GM18867 (cell line): Measurements from ENCODE around the gene TXNDC9.
"Not testable (repeated sequence)": the region's sequence is repeated elsewhere in the genome, so short reads cannot be mapped to it uniquely, and the experiment has no call there.

Source experiments
- ATAC-seq: cut with Tn5 transposase; IDR thresholded peaks from one replicate; pipeline ENCODE4 v1.9.1; 2021; ENCODE audit warnings: mild to moderate bottlenecking, moderate library complexity; ENCODE audit not compliant: unreplicated experiment

Gene TXNDC9, protein sequence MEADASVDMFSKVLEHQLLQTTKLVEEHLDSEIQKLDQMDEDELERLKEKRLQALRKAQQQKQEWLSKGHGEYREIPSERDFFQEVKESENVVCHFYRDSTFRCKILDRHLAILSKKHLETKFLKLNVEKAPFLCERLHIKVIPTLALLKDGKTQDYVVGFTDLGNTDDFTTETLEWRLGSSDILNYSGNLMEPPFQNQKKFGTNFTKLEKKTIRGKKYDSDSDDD

GRCh38 chr2:99335911-99336803 is at the start of gene TXNDC9:
Gene TXNDC9 (minus strand): TSS chr2:99336333. CDS start chr2:99333210, 3,123 bp downstream.
- ATAC-seq, result peak; percentile 73

GRCh38 chr2:99382143-99382542 is 46.0 kb upstream of the TXNDC9 start:
- ATAC-seq, result no peak

DNA sequence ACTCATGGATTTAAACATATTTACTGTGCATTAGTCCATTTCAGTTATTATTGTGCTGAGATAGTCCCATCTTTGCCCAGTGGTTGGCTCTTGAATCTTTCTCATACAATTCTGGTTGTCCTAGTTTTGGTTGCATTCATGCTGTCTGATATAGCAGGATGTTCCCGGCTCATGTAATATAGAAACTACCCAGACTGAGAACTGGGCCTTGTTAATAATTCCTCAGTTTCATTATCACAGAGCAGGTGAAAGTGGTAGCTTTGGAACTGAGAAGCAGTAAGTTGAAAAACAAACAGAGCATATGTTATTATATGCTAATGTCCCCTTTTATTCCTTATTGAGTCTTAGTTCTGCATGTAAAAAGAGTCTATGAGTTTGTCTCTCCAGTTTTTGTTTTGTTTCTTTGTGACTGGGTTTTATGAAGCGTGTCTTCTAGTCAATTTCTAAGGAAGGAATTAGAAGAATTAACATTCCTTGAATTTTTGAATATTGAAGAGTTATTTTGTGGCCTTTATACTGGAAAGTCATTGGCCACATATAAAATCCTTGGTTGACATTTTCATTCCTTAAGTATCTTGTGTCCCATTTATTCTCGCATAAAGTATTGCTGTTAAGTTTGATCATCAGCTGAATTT is 44.4 kb upstream of the TXNDC9 start:
- peak; percentile 45 for ATAC-seq

- ATAC-seq, result no peak
These were observed 41.7 kb upstream of the TXNDC9 start for GRCh38 chr2:99377879-99378278.

DNA sequence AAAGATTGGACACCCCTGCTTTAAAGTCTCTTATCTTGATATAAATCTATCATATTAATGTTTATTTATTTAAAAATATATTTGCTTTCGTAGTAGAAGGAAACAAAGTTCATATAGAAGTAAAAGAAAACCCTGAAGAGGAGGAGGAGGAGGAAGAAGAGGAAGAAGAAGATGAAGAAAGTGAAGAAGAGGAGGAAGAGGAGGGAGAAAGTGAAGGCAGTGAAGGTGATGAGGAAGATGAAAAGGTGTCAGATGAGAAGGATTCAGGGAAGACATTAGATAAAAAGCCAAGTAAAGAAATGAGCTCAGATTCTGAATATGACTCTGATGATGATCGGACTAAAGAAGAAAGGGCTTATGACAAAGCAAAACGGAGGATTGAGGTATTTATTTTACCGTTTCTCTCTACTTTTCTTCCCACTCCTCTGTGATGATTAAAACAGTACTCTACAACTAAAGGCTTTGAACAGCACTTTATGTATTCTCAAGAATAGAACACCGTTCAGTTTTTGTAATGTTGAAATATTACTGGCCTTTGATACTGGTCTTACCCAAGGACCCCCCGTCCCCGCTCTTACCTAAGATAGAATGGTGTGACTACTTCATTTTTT is 40.2 kb upstream of the TXNDC9 start:
- ATAC-seq, result no peak

- no peak for ATAC-seq
These were observed 38.6 kb upstream of the TXNDC9 start for GRCh38 chr2:99374747-99375146.

DNA sequence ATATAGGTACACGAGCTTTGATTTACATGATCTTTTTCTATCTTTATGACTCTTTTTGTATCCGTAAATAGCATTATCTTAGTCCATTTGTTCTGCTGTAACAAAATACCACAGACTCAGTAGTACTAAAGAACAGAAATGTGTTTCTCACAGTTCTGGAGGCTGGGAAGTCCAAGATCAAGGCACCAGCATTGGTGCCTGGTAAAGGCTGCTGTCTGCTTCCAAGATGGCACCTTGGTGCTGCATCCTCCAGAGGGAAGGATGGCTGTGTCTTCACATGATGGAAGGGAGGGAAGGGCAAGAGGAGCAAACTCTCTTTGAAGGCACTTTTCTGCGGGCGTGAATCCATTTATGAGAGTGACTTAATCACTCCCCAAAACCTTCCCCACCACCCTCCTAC is 37.0 kb upstream of the TXNDC9 start:
- ATAC-seq, result no peak

DNA sequence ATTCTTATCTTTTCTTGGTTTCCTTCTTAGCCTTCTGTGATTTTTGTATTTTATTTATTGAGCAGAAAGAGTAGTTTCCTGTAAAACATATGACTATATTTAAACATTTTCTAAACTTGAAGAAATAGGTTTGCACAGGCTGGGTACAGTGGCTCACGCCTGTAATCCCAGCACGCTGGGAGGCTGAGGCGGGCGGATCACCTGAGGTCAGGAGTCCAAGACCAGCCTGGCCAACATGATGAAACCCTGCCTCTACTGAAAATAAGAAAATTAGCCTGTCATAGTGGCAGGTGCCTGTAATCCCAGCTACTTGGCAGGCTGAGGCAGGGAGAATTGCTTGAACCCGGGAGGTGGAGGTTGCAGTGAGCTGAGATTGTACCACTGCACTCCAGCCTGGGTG is 32.7 kb upstream of the TXNDC9 start:
- not testable (repeated sequence) for ATAC-seq

- no peak for ATAC-seq
These were observed 29.5 kb upstream of the TXNDC9 start for GRCh38 chr2:99365661-99366060.

DNA sequence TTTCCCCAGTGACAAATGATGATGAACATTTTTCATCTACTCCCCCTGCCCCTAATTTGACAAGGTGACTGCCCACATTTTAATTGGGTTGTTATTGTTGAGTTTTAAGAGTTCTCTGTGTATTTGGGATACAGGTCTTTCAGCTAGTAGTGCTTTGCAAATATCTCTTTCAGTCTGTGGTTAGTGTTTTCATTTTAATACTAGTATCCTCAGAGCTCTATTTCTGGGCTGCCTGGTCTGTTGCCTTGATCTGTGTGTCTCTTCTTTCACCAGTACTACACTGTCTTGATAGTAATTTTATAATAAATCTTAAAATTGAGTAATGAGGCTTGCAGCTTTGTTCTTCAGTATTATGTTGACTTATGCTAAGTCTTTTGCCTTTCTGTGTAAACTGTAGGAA is 20.7 kb upstream of the TXNDC9 start:
- peak; percentile 62 for ATAC-seq

DNA sequence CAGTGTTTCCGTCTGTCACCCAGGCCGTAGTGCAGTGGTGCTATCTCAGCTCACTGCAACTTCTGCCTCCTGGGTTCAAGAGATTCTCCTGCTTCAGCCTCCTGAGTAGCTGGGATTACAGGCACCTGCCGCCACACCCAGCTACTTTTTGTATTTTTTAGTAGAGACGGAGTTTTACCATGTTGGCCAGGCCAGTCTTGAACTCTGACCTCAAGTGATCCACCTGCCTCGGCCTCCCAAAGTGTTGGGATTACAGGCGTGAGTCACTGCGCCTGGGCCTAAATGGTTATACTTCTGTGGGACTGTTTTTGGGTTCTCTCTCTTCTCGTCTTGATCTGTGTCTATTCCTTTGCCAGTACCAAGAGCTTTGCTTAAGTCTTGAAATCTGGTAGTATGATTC is 18.7 kb upstream of the TXNDC9 start:
- not testable (repeated sequence) for ATAC-seq

GRCh38 chr2:99354070-99354469 is 17.9 kb upstream of the TXNDC9 start:
- ATAC-seq, result no peak

- ATAC-seq, result no peak
These were observed 14.1 kb upstream of the TXNDC9 start for GRCh38 chr2:99350194-99350593.

DNA sequence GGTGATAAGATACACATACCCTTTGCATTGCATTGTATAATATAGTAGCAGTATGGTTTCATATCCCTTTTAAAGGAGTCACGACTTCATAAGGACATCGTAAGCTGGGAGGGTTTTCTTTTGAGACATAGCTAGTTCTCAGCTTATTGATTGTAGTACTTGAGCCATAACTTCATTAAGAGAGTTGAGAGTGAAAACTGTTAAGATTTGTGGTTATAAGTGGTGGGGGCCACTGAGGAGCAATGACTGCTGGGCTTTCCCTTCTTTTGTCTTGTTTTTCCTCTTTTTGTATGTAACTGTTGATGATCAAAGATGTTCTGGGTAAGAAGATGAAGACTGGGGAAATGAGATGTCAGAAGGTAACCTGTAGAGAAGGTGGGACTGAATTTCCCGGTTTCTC is 12.0 kb upstream of the TXNDC9 start:
- ATAC-seq, result peak; percentile 51

GRCh38 chr2:99346218-99346617 is 10.1 kb upstream of the TXNDC9 start:
- ATAC-seq, result no peak

- ATAC-seq, result not testable (repeated sequence)
These were observed 9.3 kb upstream of the TXNDC9 start for GRCh38 chr2:99345446-99345845.

- ATAC-seq, result no peak
These were observed 6.4 kb upstream of the TXNDC9 start for GRCh38 chr2:99342536-99342935.

- ATAC-seq, result no peak
These were observed 4.6 kb upstream of the TXNDC9 start for GRCh38 chr2:99340669-99341236.

DNA sequence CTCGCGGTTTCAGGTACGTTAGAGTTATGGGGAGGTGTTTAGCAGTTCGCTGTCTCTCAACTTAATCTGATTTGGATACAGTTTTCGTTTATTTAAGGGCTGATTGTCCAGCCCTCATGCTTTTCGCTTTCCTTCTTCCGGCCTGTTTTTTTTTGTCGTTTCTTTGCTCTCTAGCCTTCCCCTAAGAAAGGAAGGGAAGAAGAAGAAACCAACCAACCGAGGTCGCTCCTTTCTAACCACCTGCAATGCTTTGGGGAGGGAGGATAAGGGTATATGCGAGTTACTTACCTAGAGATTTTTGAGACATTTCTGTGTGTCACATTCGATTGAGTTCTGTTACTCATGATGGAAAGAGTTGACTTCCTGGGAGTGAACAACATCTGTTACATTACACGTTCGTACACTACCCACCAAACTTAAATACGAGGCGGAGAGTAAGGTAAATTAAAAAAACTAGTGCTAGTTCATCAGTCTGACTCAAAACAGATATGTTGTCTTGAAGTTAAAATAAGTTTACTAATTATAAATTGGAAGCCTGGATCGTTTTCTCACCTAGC is 2.0 kb upstream of the TXNDC9 start:
- no peak for ATAC-seq

GRCh38 chr2:99337113-99338028 is 1.2 kb upstream of the TXNDC9 start, which contains the start of gene EIF5B:
Gene EIF5B (plus strand): TSS chr2:99337389. CDS start chr2:99337555, 166 bp downstream.
- peak; percentile 61 for ATAC-seq
